Medulla oblongata (tissue), 1 donor: ENCODE results near the gene PCDHGA7.
A peak's percentile ranks its signal among the peaks of the same experiment; 100 is the strongest.
"Not testable (repeated sequence)": the region's sequence is repeated elsewhere in the genome, so short reads cannot be mapped to it uniquely, and the experiment has no call there.

Experiments used
- DNase-seq: peaks from one replicate; pipeline ENCODE4 v3.0.0-alpha.2; 2015; ENCODE audit errors: extremely low spot score

Gene PCDHGA7

GRCh38 chr5:141382469-141383294, at the start of gene PCDHGA7:
Gene PCDHGA7 (plus strand): TSS chr5:141382742. CDS start chr5:141382900, 158 bp downstream.
- DNase-seq, result no peak

GRCh38 chr5:141338538-141339306, 43.8 kb upstream of the PCDHGA7 start, which contains the start of gene PCDHGA2:
Gene PCDHGA2 (plus strand): TSS chr5:141338760.
- DNase-seq, result peak; percentile 9

GRCh38 chr5:141340781-141341354, 41.7 kb upstream of the PCDHGA7 start:
- DNase-seq, result not testable (repeated sequence)

GRCh38 chr5:141342773-141343172, 39.8 kb upstream of the PCDHGA7 start:
- DNase-seq, result no peak

DNA sequence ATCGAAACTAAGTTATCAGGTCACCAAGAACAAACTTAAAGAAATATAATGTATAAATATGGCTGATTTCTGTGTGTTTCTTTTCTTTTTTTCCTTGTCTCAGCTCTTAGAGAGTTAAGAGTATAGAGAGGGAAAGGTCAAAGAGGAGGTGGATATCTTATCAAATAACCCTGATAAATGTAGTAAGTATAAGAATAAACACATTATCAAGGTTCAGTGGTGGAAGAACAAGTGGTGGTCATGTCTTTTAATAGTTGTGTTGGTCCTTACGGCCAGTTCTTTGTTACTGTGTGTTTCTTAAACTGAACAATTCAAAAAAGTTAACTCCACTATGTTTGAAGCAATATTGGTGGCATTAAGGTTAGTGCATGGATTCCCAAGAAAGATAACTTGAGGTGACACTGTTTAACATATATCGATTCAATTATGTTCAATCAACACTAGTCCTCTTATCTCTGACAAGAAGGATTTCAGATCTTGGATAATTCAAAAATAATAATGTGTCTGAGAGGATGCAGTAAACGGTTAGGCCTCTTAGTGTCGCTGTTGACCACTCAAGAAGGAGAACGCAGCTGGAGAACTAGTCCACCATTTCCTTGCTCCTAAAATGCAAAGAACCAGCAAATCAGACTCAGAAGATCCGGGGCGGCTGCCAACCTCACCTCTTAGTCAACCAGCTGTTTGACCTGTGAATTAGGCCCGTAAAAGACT, 39.1 kb upstream of the PCDHGA7 start, which contains the start of gene PCDHGA3:
TSS of gene PCDHGA3 (plus strand) at position 588 of the 711 bp plus-strand sequence. CDS start 205 bp downstream, outside the sequence.
- DNase-seq, result no peak

GRCh38 chr5:141343953-141344463, 38.5 kb upstream of the PCDHGA7 start:
- no peak for DNase-seq

- no peak for DNase-seq
These were observed 37.2 kb upstream of the PCDHGA7 start for GRCh38 chr5:141345327-141345726.

GRCh38 chr5:141346017-141346416, 36.5 kb upstream of the PCDHGA7 start:
- not testable (repeated sequence) for DNase-seq

GRCh38 chr5:141349917-141350619, 32.5 kb upstream of the PCDHGA7 start, which contains the start of gene PCDHGB1:
Gene PCDHGB1 (plus strand): TSS chr5:141350099. CDS start chr5:141350261, 162 bp downstream.
- peak; percentile 46 for DNase-seq

DNA sequence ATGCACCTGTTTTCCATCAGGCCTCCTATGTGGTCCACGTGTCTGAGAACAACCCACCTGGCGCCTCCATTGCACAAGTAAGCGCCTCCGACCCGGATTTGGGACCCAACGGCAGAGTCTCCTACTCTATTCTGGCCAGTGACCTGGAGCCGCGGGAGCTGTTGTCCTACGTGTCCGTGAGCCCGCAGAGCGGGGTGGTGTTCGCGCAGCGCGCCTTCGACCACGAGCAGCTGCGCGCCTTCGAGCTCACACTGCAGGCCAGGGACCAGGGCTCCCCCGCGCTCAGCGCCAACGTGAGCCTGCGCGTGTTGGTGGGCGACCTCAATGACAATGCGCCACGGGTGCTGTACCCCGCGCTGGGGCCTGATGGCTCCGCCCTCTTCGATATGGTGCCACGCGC, 31.0 kb upstream of the PCDHGA7 start:
- DNase-seq, result no peak

GRCh38 chr5:141354900-141355469, 27.6 kb upstream of the PCDHGA7 start, which contains the start of gene PCDHGA4:
Gene PCDHGA4 (plus strand): TSS chr5:141355021. CDS start chr5:141355108, 87 bp downstream.
- no peak for DNase-seq

GRCh38 chr5:141355641-141356040, 26.9 kb upstream of the PCDHGA7 start:
- DNase-seq, result no peak

GRCh38 chr5:141356133-141356532, 26.4 kb upstream of the PCDHGA7 start:
- no peak for DNase-seq

DNA sequence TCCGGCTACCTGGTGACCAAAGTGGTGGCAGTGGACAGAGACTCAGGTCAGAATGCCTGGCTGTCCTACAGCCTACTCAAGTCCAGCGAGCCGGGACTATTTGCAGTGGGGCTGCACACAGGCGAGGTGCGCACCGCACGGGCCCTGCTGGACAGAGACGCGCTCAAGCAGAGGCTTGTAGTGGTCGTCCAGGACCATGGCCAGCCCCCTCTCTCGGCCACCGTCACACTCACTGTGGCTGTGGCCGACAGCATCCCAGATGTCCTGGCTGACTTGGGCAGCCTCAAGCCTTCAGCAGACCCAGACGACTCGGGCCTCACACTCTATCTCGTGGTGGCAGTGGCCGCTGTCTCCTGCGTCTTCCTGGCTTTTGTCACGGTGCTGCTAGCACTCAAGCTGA, 25.6 kb upstream of the PCDHGA7 start:
- DNase-seq, result no peak

- DNase-seq, result peak; percentile 30
These were observed 22.6 kb upstream of the PCDHGA7 start, which contains the start of gene PCDHGB2 for GRCh38 chr5:141359790-141360426. Gene PCDHGB2 (plus strand): TSS chr5:141359994. CDS start chr5:141360136, 142 bp downstream.

DNA sequence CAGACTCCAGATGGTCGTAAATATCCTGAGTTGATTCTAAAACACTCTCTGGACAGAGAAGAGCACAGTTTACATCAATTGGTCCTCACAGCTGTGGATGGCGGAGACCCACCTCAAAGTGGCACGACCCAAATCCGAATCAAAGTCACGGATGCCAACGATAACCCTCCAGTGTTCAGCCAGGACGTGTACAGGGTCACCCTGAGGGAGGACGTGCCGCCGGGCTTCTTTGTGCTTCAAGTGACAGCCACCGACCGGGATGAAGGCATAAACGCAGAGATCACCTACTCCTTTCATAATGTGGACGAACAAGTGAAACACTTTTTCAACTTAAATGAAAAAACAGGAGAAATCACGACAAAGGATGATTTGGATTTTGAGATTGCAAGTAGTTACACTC, 21.9 kb upstream of the PCDHGA7 start:
- no peak for DNase-seq

DNA sequence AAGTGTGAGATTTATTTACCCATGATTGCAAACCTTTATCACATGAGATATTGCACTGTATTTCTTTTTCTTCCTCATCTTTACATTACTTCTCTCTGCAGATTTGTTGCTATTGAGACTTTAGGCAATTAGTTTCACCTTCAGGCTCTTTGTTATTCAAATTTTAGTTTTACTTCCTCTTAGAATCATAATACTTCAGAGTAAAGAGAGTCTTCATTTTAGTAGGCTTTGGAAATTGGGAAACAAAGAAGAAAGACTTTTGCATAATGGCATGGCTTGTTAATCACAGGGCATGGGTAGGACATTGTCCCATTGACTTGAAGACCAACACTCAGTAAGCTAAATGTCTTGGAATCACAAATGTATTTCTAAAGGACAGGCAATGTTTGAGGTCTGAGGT, 19.8 kb upstream of the PCDHGA7 start:
- DNase-seq, result no peak

DNA sequence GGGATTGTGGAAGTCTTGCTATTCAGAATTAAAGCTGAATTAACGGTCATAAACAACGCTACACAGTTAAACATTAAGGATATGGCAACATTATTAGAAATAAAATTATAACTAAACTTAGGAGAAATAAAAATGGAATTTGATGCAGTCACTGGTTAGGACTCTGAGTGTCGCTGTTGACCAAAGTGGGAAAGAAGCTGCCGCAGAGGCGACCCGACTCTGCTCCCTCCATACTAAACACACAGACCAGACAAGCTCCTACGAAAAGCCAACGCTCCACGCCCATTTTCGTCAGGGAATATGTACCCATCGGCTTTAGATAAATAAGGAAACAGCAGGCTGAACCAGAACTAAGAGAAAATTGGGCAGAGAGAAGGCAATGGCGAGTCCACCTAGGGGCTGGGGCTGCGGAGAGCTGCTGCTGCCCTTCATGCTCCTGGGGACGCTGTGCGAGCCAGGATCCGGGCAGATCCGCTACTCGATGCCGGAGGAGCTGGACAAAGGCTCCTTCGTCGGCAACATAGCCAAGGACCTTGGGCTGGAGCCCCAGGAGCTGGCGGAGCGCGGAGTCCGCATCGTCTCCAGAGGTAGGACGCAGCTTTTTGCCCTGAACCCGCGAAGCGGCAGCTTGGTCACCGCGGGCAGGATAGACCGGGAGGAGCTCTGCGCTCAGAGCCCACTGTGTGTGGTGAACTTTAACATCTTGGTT, 18.4 kb upstream of the PCDHGA7 start, which contains the start of gene PCDHGA5:
TSS of gene PCDHGA5 (plus strand) at position 211 of the 709 bp plus-strand sequence. CDS start at position 380, 169 bp downstream.
- DNase-seq, result no peak
